ENCODE data around the gene CHAD. TPM values are rescaled to one million over a fixed set of nuclear protein-coding genes. Genes with fewer than 3 reads are reported as not detected.
"Not testable (repeated sequence)": the region's sequence is repeated elsewhere in the genome, so short reads cannot be mapped to it uniquely, and the experiment has no call there.

The CHAD gene
- total RNA-seq, 4 donors from 2014 or later, result not detected

DNA sequence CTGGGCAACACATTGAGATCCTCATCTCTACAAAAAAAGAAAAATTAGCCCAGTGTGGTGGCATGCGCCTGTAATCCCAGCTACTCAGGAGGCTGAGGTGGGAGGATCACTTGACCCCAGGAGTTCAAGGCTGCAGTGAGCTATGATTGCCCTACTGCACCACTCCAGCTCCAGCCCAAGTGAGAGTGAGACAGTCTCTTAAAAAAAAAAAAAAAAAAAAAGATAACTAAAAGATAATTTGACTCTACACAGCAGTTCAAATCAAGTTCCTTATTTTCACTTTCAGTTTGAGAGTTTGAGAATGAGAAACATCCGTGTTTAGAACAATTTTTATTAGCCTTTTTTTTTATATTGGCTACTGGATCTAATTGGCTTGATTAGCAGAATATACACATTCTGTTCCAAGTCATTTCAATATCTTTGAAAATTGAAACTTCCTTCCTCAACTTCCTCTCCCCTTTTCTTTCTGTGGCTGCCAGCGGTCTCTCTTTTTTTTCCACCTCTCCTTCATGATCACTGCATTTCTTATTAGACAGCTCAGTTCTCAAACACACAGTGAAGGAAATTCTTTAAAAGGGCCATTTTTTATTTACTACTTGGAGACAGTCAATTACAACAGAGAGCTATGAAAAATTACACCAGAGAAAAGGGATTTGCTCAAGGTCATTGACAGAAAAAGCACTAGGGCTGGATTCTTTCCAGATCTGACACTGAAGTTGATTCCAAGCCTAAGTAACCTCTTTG, 47.2 kb downstream of the CHAD start:
- ATAC-seq, result no peak
- Histone ChIP-seq H3K9me3 (no peaks in the 10 kb centered on the region), H3K4me1 (peaks cover 0 to 36% (median under 1%) of the 10 kb centered on the region in 3 donors), H3K4me3 (peak overlapping the region in 1 of 2 donors; percentile 18), H3K27ac (peak overlapping the region in 3 of 4 donors; percentile 22 to 54 (median 35)), H3K27me3 (no peaks in the 10 kb centered on the region), H3K36me3 (no peaks in the 10 kb centered on the region)
- 39 to 42% methylated on average over 3 of the region's 3 CpGs for WGBS, 2 donors (ENCODE audit: low coverage in 1 of 2)
- TF ChIP-seq POLR2A (IDR thresholded peaks at IDR 0.05), result no peak
- TF ChIP-seq POLR2AphosphoS5 (IDR thresholded peaks at IDR 0.05), result no peak
- no peak for TF ChIP-seq EP300 (IDR thresholded peaks at IDR 0.05)
- TF ChIP-seq CTCF (IDR thresholded peaks at IDR 0.05), result no peak

DNA sequence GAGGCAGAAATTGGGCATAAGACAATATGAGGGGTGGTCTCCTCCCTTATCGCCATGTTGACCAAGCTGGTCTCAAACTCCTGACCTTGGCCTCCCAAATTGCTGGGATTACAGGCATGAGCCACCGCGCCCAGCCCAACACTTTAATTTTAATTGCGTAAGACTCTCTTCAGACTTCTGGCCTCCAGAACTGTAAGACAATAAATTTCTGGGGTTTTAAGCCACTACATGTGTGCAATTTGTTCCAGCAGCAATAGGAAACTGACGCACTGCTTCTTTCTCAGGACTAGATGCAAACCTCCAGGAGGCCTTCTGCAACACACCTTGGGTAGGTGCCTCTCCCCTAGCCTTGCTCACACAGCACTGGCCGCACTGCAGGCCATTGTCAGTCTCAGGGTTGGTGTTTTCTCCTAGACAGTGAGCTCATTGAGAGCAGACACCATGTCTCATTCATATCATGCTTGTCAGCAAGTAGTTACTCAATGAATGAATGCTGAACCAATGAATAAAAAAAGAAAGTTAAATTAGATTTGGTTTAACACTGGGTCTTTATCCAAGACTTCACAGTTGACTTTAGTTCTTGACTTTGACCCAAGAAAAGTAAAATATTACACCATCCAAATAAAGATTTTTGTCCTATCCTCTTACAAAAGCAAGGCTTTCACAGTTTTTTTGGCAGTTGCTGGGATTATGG, 48.1 kb downstream of the CHAD start:
- Histone ChIP-seq H3K4me3 (no peak overlapping the region), H3K4me1 (peaks cover 0 to 28% (median 0%) of the 10 kb centered on the region in 3 donors), H3K36me3 (no peaks in the 10 kb centered on the region), H3K27me3 (no peaks in the 10 kb centered on the region), H3K9me3 (no peaks in the 10 kb centered on the region), H3K27ac (peak overlapping the region in 2 of 4 donors; percentile 22 to 54)
- peak; percentile 5 for ATAC-seq
- TF ChIP-seq POLR2A (IDR thresholded peaks at IDR 0.05) (no peak), EP300 (IDR thresholded peaks at IDR 0.05) (no peak)
- 88 to 100% methylated on average over 1 to 2 of the region's 6 CpGs for WGBS, 2 donors (ENCODE audit: low coverage in 1 of 2)

DNA sequence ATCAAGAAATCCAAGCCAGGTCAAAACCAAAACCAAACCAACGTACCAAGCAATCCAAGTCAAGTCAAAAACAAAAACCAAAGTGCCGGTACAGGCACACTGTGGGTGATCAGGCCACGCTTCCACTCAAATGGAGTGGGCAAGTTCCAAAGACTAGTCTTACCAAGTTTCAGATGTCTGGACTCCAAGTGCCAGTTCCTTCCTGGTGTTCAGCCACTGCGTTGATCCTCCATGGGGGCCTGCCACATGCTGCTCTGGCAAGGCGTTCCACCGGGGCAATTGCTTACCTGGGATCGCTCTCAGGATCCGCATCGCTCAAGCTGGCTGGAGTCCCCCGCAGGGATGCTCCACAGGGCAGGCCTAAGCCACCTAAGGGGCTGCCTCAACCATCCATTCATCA, 49.1 kb downstream of the CHAD start:
- not testable (repeated sequence) for H3K4me3 ChIP-seq, H3K9me3 ChIP-seq, H3K27me3 ChIP-seq, H3K36me3 ChIP-seq, ATAC-seq, H3K27ac ChIP-seq
- H3K4me1 ChIP-seq, result peaks cover 0 to 18% (median 0%) of the 10 kb centered on the region in 3 donors
- 62 to 88% methylated on average over 3 of the region's 10 CpGs for WGBS, 2 donors (ENCODE audit: low coverage in 1 of 2)

DNA sequence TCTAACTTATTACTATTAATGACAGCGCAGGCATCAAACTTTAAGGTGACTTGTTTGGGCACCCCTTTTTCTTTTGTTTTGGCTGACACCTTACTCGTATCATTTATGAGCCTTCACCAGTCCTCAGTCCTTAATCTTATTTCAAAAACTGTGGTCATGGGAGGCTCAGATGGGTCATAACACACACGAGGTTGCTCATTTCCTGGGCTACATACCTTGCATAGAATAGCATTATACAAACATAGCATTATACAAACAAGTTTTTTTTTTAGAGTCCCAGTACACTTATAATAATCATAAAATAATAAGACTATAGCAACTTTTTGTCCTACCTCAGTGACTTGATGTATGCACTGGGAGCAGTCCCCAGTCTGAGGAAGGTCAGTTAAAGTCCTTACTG, 53.9 kb downstream of the CHAD start:
- 67 to 69% methylated on average over 3 of the region's 3 CpGs for WGBS, 2 donors (ENCODE audit: low coverage in 1 of 2)
- Histone ChIP-seq H3K4me1 (no peaks in the 10 kb centered on the region), H3K27me3 (no peaks in the 10 kb centered on the region), H3K36me3 (no peaks in the 10 kb centered on the region), H3K4me3 (no peak overlapping the region), H3K9me3 (no peaks in the 10 kb centered on the region), H3K27ac (no peak overlapping the region)
- ATAC-seq, result no peak
- no peak for TF ChIP-seq POLR2AphosphoS5 (IDR thresholded peaks at IDR 0.05)

Other genes with a start within 250 kb of the CHAD start
- gene TMEM92, start 194.4 kb downstream of the CHAD start, total RNA-seq, result under 1 TPM in 1 of 4 donors, not detected in 3; 0.16 TPM
- gene XYLT2, start 122.8 kb downstream of the CHAD start, total RNA-seq, result 10 to 100 TPM; 19.4 to 30.7 (median 23.4) TPM
- 10 to 100 TPM; 40.3 to 62.1 (median 52.2) TPM for gene MRPL27, start 95.7 kb downstream of the CHAD start, total RNA-seq
- gene EME1, start 95.7 kb downstream of the CHAD start, total RNA-seq, result under 1 TPM in 1 of 4 donors, not detected in 3; 0.54 TPM
- 10 to 100 TPM; 34.4 to 76.6 (median 50.3) TPM for gene LRRC59, start 71.4 kb downstream of the CHAD start, total RNA-seq
- 10 to 100 TPM; 11.5 to 23.3 (median 16.1) TPM for gene ACSF2, start 42.7 kb downstream of the CHAD start, total RNA-seq
- gene RSAD1, start 10.0 kb upstream of the CHAD start, total RNA-seq, result 10 to 100 TPM; 10.7 to 26.3 (median 21.3) TPM
- gene MYCBPAP, start 39.6 kb upstream of the CHAD start, total RNA-seq, result under 1 TPM in 2 of 4 donors, not detected in 2; 0.27 to 0.31 TPM
- 1 to 10 TPM in 1 of 4 donors, not detected in 3; 7.3 TPM for gene EPN3, start 63.9 kb upstream of the CHAD start, total RNA-seq
- 10 to 100 TPM; 45.0 to 75.3 (median 59.8) TPM for gene SPATA20, start 78.3 kb upstream of the CHAD start, total RNA-seq
- under 1 TPM in 3 of 4 donors, not detected in 1; 0.15 to 0.94 (median 0.16) TPM for gene CACNA1G, start 91.8 kb upstream of the CHAD start, total RNA-seq
- 10 to 100 TPM in 1 of 4 donors, 1 to 10 TPM in 3; 2.0 to 18.7 (median 5.1) TPM for gene ABCC3, start 166.0 kb upstream of the CHAD start, total RNA-seq
- 100 to 1,000 TPM in 1 of 4 donors, 10 to 100 TPM in 3; 65.8 to 125 (median 89.2) TPM for gene ANKRD40, start 239.0 kb upstream of the CHAD start, total RNA-seq

All from gastroesophageal sphincter (tissue), 4 donors.